ENCODE data around the gene HACD3.
"Not testable (repeated sequence)": the region's sequence is repeated elsewhere in the genome, so short reads cannot be mapped to it uniquely, and the experiment has no call there.

The HACD3 gene

GRCh38 chr15:65530318-65531111 lies at the start of gene HACD3:
TSS of gene HACD3 (plus strand) at chr15:65530463. CDS start at chr15:65530632, 169 bp downstream.
- peak; percentile 59 to 89 for DNase-seq

- no peak for DNase-seq
Observed at GRCh38 chr15:65484876-65485275, 45.4 kb upstream of the HACD3 start.

- no peak for DNase-seq
Observed at GRCh38 chr15:65494076-65494475, 36.2 kb upstream of the HACD3 start.

GRCh38 chr15:65509321-65509720 lies 20.9 kb upstream of the HACD3 start:
- DNase-seq: no peak

GRCh38 chr15:65512189-65512588 lies 18.1 kb upstream of the HACD3 start:
- DNase-seq: no peak

- peak in 1 of 2 experiments; percentile 13 for DNase-seq
Observed at GRCh38 chr15:65512807-65513416, 17.4 kb upstream of the HACD3 start.

GRCh38 chr15:65516997-65517865 lies 13.0 kb upstream of the HACD3 start, which contains the start of gene DPP8:
TSS of gene DPP8 (minus strand) at chr15:65517689. CDS start at chr15:65512553, 5,136 bp downstream.
- peak; percentile 58 to 91 for DNase-seq

- no peak for DNase-seq
Observed at GRCh38 chr15:65517866-65518207, 12.4 kb upstream of the HACD3 start.

GRCh38 chr15:65518633-65519285 lies 11.5 kb upstream of the HACD3 start:
- no peak for DNase-seq

- DNase-seq: no peak
Observed at GRCh38 chr15:65521350-65521749, 8.9 kb upstream of the HACD3 start.

GRCh38 chr15:65524226-65524625 lies 6.0 kb upstream of the HACD3 start:
- DNase-seq: no peak

- DNase-seq: no peak
Observed at GRCh38 chr15:65525622-65526021, 4.6 kb upstream of the HACD3 start.

- DNase-seq: no peak
Observed at GRCh38 chr15:65528461-65529060, 1.7 kb upstream of the HACD3 start.

- DNase-seq: no peak
Observed at GRCh38 chr15:65529762-65530317, 423 bp upstream of the HACD3 start.

GRCh38 chr15:65532738-65533051 lies 2.4 kb downstream of the HACD3 start:
- DNase-seq: no peak

- no peak for DNase-seq
Observed at GRCh38 chr15:65533057-65533756, 2.9 kb downstream of the HACD3 start.

- no peak for DNase-seq
Observed at GRCh38 chr15:65535192-65535591, 4.9 kb downstream of the HACD3 start.

GRCh38 chr15:65540314-65540713 lies 10.1 kb downstream of the HACD3 start:
- DNase-seq: no peak

GRCh38 chr15:65541231-65541820 lies 11.1 kb downstream of the HACD3 start:
- DNase-seq: no peak

GRCh38 chr15:65547841-65548240 lies 17.6 kb downstream of the HACD3 start:
- DNase-seq: no peak

- DNase-seq: not testable (repeated sequence)
Observed at GRCh38 chr15:65549288-65549687, 19.0 kb downstream of the HACD3 start.
